ENCODE results near the gene SNAP23. TPM values are rescaled to one million over a fixed set of nuclear protein-coding genes. Genes with fewer than 3 reads are reported as not detected.

Gene SNAP23
- 59.4 and 70.7 TPM in 2 replicates for total RNA-seq

GRCh38 chr15:42495361-42496212, at the start of gene SNAP23:
SNAP23 (plus strand) TSS chr15:42495634; CDS start chr15:42511847, 16,213 bp downstream.

GRCh38 chr15:42490671-42491538, 4.5 kb upstream of the SNAP23 start, which contains the start of gene ZNF106:
ZNF106 (minus strand) TSS chr15:42491141; CDS start chr15:42472289, 18,852 bp downstream.

GRCh38 chr15:42548249-42549031, 53.0 kb downstream of the SNAP23 start, which contains the start of the genes HAUS2 and LRRC57:
HAUS2 (plus strand) TSS chr15:42548838; CDS start chr15:42548873, 35 bp downstream.
LRRC57 (minus strand) TSS chr15:42548793; CDS start chr15:42548434, 359 bp downstream.

GRCh38 chr15:42575188-42576039, 80.0 kb downstream of the SNAP23 start, which contains the start of gene STARD9:
STARD9 (plus strand) TSS chr15:42575606; CDS start chr15:42575716, 110 bp downstream.

Other genes starting within 250 kb of the SNAP23 start
- gene GANC, start 222.4 kb upstream of the SNAP23 start, total RNA-seq = 10.6 and 17.5 TPM in 2 replicates
- 27.2 and 44.6 TPM in 2 replicates for gene TMEM87A, start 222.2 kb upstream of the SNAP23 start, total RNA-seq
- gene CAPN3, start 136.1 kb upstream of the SNAP23 start, total RNA-seq = 0.26 and 2.2 TPM in 2 replicates
- gene ZNF106, start 4.5 kb upstream of the SNAP23 start, total RNA-seq = 26.1 and 32.2 TPM in 2 replicates
- 11.2 and 13.7 TPM in 2 replicates for gene LRRC57, start 53.2 kb downstream of the SNAP23 start, total RNA-seq
- gene HAUS2, start 53.2 kb downstream of the SNAP23 start, total RNA-seq = 38.0 and 70.9 TPM in 2 replicates
- gene STARD9, start 80.0 kb downstream of the SNAP23 start, total RNA-seq = 1.4 and 8.3 TPM in 2 replicates
- 9.1 and 12.1 TPM in 2 replicates for gene CDAN1, start 241.5 kb downstream of the SNAP23 start, total RNA-seq

Data from epithelial cell of alveolus of lung (primary cell).